Fibroblast of skin of left biceps (primary cell): Measurements from ENCODE around the gene PDLIM4.

ENCODE experiments used
- DNase-seq, 2 experiments: peaks; one replicate each; pipeline ENCODE4 v3.0.0-alpha.2; 2013; ENCODE audit warnings: low read depth in 2 of 2

The PDLIM4 gene

DNA sequence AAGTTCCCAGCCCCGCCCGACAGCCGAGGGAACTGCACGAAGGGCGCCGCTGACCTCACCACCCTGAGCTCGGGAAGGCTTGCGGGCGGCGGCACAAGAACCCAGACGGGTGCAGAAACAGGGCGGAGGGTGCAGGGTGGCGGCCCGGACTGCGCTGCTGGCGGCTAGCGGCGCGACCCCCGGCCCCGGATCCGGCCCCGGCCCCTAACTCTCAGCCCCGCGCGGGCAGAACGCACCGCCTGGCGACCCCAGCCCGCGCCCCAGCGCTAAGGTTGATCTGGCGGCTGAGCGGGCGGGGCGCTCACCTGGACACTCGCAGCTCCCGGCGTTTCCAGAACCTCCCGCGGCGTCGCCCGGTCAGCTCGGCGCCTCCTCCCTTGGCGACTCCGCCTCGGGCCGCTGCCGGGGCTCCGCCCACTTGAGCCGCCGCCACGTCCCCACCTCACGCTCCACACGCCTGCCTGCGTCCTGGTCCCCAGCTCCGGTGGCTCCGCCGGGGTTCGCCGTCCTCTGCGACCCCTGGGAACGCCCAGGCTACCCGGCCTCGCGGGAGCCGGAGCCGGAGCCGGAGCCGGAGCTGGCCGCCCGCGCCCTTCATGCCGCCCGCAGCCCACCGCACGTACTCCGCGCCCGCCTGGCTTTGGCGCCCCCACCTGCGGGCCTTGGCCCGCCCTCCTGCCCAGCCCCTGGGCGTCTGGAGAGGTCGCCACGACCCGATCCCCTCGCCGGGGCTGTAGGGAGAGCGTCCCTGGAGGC is 29.8 kb upstream of the PDLIM4 start, which contains the start of gene P4HA2:
Gene P4HA2, minus strand, starts transcription at position 369 of the 756 bp plus-strand sequence. CDS start 9,227 bp downstream, outside the sequence.
- DNase-seq = no peak

DNA sequence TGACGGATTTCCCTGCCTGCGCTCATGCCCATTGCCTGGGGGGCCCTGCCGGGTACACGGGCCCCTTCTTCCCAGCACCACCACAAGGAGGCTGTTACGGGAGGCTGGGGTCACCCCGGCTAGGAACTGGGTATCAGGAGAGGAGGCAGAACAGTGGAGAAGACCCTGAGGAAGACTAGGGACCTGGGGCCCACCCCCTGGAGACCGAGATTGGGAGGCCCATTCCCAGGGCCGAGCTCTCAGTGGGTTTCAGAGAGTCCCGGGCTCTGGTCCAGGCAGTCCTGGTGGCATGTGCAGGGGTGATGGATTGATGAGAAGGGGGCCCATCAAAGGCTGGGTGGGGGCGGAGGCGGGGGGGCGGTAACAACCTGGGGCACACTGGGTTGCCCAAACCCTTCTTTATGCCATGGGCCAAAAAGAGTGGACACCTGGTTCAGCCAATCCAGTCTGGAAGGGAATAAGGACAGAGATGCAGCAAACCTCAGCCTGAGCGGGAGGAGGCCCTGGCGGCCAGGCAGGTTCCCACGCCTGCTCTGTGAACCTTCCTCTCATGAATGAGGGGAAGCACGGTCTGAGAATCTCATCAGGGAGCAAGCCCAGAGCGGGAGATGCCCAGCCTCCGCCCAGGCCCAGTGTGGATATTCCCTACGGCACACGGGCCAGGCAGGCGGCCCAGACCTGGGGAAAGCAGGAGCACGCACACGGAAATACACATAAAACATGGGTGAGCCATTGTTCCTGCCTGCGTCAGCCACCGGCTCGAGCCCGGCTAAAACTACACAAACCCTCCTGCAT is 29.1 kb upstream of the PDLIM4 start:
- no peak for DNase-seq

DNA sequence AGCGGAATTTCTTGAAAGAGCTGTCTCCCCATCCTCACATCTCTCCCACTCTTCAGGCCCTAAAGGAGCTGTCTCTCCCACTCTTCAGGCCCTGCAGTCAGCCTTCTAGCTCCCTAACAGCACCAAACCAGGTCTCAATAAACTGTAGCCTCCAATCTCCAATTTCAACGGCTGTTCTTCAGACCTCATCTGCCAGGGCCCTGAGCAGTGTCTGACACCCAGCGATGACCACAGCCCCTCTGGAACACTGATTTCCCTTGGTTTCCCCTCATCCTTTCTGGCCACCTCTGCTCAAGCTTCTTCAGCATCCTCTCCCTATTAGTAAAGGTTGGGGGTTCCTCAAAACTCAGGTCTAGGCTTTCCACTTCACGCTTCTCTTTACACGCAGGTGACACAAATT is 28.3 kb upstream of the PDLIM4 start:
- no peak for DNase-seq

DNA sequence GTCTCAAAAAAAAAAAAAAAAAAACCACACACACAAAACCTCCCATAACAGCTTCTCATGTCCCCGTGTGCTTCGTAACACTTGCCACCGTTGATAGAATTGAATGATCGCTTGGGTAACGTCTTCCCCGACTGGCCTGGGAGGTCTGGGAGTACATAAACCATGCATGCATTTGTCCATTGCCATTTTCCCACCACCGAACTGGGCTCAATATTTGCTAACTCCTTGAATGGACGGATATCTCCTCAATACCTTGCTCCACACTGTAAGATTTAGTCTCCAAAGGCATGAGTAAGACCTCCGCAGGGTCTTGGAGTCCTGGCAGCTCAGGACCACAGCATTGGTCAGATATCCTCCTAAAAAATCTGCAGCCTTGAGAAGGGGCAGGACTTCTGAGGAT is 26.6 kb upstream of the PDLIM4 start:
- DNase-seq = no peak

DNA sequence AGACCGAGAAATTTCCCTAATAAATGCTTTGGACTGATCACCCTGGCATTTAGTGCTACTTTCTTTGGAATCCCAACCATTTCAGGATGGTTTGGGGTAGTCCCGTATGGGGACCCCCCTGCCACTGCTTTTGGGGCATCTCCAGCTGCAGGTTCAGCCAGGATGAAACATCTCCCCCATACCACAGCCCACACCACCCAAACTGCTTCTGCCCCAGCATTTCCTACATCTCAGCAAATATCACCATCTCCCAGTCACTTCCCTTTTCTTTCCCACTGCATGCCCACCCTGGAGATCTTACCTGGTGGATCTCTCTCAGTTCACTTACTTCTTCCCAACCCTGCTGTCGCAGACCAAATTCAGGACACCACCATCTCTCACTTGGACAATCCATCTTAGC is 25.0 kb upstream of the PDLIM4 start:
- no peak for DNase-seq

DNA sequence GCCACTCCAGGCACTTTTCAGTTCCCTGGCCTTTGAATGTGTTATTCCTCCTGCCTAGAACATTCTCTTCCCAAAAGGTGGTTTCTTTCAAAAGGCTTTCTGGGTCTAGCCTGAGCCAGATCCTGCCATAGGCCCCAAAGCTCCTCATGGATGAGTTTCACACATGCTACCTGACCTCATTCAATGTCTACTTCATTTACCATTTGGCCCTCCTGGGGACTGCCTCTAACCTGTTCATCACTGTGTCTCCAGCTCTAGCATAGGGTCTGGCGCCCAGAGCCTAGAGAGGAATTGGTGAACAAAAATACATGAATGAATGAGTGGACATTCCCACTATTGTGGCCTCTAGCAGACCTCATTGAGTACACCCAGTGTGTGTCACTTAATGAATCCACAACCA is 24.4 kb upstream of the PDLIM4 start:
- DNase-seq = no peak

DNA sequence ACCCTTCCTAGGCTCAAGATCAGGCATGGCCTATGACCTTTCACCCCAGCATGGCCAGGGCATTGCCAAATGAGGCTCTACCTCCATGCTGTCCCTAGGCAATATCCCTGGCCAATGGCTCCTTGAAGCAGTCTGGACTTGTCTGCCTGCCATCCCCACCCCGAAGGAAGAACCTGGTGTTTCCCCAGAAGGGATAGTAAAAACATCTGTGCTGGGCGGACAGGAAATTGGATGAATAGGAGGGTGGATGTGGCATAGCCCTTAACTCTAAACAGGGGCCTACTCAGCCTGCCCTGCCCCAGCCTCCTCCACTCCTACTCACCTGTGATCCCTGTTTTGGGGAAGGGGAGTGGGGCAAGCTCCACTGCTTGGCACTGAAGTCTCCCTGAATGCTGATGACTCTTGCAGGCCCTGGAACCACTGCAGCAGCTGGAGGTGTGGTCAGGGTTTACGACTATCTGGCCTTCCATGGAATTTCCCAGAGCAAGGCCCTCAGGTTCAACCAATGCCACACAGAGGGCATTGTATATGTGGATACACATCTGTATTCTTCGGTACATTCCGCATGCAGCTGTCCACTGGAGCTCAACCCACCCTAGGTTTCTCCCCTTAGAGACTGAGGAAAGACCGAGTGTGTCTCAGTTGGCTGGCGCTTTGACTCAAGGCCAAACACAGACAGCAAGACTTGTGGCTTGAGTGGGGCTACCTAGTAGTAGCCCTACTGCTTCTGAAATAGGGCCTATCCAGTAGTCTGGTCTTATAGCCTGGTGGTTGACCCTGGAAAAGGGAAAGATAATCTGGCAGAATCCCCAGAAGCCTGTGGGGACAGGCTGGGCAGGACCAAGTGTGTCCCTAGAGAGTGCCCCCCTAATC is 23.4 kb upstream of the PDLIM4 start:
- no peak for DNase-seq

DNA sequence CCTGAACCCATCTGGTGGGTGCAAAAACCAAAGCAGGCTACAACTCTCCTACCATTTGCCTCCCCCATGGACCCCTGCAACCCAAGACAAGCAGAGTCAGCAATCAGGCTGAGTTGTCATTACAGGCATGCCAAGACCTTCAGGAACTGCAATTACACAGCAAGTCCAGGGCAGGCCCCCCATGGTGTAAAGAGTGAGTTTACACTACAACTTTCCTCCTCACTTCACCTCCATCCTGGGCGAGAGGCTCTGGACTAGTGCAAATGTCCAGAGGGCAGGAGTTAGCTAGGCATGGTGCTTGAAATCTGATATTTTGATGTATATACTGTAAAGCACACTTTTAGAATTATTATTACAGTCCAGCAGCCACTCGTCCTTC is 22.8 kb upstream of the PDLIM4 start:
- no peak for DNase-seq

DNA sequence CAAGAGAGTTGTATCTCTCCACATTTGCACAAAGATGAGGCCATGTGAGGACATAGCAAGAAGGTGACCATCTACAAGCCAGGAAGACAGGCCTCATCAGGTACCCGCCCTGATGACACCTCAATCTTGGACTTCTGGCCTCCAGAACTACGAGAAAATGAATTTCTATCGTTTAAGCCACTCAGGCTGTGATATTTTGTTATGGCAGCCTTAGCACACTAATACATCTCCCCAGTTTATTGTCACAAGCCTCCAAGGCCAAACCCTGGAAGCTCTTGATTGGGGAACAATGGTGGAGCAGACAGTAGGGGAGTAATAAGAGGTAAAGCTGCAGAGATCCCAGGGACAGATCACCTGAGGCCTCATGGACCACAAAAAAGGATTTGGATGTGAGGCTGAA is 22.2 kb upstream of the PDLIM4 start:
- DNase-seq = no peak

DNA sequence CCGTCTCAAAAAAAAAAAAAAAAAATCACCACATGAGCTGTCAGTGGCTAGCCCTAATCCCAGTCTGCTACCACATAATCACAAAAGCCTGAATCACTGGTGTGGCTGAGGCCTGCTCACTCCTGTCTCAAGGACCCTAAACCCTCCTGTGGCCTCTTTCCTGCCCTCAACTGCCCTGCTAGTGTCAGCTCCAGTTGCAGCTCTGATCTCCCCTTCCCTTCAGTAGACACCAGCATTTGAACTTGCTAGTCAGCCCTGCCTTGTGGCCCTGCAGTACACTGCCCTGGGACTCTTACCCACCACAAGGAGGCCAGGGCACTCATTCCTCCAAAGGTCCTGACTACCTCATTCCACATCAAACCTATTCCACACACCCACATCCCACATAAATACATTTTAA is 20.4 kb upstream of the PDLIM4 start:
- no peak for DNase-seq

DNA sequence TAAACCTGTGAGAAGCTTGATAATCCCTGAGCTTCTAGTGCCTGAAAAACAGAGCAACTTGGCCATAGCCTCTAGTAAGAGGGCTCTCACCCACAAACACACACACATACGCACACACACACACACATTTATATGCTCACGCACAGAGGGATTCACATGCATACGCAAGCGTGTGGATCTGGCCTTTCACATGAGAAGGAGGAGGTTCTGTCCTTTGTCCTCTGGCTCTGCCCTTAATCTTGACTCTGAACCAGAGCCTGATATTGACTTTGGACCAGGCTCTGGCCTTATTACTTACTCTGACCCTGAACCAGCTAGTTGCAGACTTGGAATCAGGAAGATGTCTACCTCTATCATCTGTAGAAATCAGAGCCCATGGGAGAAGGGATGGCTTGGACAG is 19.8 kb upstream of the PDLIM4 start:
- DNase-seq = no peak

DNA sequence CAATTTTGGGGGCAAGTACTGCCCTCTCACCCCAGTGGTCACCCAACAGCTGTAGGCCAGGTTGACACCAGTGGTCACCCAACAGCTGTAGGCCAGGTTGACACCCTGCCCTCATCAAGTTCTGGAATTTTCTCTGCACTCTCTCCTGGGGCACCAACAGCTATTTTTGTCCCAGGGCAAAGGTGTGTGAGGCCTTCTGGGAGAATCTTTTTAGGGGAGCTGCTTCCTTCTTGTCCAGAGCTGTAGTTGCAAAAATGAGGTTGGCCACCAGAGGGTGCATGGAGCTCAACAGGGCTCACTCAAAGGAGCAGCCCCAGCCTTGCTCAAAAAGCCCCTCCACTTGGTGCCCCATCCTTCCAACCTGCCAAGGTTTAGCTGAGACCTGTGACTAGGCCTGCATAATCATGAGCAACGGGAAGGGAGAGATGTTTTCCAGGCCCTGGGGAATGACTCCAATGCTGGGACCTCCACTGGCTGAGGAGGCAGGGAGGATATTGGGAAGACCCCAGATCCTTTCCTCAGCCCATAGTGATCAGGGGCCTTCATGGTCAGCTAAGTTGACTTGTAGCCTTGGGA is 19.2 kb upstream of the PDLIM4 start:
- DNase-seq = no peak

DNA sequence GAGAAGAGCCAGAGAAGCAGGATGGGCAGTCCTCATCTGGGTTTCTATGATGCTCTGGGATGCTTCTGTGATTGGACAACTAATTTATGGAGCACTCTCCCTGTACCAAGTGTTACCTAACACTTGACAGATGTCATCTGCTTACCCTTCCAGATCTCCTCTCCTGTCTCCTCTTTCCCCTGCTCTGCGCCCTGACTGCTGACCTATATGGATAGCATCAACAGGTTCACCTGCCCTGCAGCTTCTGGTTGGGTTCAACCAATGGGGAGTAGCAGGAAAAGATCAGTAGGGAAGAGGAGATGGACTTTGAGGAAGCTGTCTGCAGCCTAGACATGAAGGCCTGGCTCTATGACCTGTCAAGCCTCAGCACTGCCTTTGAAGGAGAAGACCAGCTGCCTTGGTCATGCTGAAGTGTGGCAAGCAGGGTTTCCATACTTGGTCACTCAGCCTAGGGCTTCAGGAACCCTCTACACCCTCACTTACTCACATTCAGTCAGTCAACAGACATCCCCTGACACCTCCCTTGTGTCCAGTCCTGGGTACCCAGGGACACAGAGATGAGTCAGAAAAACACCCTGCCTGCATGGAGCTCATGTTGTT is 18.5 kb upstream of the PDLIM4 start:
- no peak for DNase-seq

DNA sequence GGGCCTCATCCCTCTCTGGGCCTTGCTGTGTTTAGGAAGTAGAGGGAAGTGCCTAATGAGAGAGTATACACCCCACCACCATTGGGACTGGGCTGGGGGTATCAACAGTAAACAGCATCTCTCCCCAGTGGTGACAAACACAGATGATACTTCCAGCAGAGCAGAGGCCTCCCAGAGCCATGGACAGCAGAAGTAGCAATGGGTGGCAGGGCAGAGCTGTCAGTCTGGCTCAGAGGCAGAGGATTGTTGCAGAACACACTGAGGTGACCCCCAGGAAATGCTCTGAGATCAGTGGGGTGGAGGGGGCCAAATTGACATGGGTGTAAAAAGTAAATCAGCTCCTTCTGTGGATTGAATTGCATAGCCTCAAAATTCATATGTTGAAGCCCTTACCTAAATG is 17.7 kb upstream of the PDLIM4 start:
- no peak for DNase-seq

DNA sequence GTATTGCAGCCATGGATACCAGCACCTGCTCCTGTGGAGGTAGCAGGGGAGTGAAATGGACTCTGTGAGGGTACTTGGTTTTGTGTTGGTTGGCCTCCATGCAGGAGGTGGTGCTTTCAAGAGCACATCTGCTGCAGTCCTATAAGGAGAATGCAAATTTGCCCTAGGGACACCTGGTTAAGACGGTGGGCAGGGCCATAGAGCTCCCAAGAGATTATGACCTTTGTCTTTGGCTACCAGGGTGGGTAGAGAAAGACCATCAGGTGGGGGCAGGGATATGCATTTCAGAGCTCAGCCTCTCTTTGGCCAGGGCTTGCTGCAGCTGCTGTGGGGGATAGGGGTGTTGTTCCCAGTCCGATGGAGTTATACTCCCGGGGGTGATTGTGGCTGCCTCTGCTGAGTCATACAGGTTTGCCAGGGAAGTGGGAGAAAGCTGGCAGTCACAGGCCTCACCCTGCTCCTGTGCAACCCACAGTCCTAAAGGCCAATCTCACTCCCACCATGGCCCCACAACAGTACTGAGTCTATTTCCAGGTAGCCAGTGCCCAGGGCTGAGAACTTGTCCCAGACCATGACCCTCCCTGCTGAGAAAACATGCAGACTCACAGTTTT is 14.0 kb upstream of the PDLIM4 start:
- no peak for DNase-seq

DNA sequence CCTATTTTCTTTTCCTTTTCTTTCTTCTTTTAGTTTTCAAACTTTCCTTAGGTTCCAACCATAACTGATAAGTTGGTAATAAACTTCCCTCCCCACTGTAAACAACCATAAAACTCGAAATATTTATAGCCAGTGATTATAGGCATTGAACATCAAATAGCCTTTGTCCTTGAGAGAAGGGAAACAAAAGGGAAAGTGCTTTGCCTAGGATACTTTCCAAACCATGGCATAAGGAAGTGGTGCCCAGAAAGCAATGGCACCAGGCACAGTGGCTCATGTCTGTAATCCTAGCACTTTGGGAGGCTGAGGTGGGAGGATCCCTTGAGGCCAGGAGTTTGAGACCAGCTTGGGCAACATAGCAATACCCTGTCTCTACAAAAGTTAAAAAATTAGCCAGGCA is 11.9 kb upstream of the PDLIM4 start:
- DNase-seq = no peak

DNA sequence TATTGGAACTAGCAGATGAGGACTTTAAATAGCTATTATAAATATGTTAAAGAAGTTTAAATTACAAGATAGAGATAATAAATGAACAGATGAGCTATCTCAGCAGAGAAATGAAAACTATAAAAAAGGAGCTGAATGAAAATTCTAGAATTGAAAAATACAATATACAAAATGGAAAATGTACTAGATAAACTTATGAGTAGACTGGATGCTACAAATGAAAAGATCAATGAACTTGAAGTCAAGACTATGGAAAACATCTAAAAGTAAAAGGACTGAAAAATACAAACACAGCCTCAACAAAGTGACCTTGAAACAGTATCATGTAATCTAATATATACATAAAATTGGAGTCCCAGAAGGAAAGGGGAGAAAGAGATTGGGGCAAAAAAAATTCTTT is 10.7 kb upstream of the PDLIM4 start:
- no peak for DNase-seq

DNA sequence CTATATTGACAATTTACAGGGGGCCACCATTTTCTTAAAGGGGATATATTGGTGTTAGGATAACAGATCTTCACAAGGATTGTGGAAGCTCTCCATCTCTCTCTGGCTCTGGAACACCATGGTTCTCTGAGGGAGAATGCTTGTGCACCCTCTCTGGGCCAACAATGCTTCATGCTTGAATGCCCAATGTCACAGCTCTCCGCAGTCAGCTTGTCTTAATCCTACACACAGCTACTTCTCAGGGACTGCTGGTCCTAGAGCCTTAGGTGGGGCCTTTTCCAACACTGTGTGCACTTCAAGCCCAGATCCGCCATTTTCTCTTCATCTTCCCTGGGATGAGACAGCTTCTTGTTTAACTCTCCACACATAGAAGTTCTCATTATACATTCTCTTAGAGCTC is 6.9 kb upstream of the PDLIM4 start:
- DNase-seq = no peak

DNA sequence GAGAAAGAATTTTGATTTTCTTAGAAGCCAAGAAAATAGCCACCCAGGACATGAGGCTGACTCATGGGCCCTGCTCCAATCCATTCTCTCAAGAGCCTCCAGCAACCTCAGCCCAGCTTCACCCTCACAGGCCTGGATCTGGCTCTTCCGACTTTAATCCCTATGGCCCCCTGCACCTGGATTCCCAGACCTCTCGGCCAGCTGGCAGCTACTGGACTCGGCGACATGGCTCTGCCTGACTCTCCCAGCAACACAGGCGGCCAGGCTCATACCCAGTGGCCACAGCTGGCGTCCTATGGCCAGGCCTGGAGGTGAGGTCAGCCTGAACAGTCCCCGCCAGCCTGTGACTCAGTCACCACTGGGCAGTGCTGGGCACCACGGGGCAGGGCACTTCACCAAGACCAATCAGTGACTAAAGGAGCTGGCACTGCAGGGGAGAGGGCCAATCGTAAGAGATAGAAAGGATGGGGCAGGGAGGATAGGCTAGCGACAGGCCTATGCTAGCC is 6.2 kb upstream of the PDLIM4 start:
- no peak for DNase-seq

DNA sequence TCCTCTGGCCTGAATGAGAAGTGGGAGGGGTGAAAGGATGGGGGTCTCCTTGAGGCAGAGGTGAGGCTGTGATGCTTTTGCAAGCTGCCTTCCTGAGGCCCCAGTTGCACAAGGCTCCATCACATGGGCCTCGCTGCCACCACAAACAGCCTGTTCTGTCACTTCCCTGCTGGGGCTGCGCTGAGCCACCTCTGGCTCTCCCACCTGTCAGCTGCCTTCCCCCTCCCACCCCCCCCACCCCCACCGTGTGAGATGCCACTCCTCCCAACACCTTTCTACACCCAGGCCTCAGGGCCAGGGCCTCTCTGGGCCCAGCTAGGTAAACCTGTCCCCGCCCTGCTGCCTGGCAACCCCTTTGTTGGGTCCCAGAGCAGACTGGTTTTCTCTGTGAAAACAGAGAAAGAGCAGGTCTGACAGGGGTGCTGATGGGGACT is 4.5 kb upstream of the PDLIM4 start:
- DNase-seq = no peak
